Measurements from ENCODE around the gene IRX2.

IRX2 gene

GRCh38 chr5:2697446-2698200, 53.9 kb downstream of the IRX2 start:
- DNase-seq (ENCODE audit: low read depth, low spot score) = no peak

- no peak for DNase-seq (ENCODE audit: low read depth, low spot score)
These were observed 54.4 kb downstream of the IRX2 start for GRCh38 chr5:2697041-2697440.

Measured in iPS DF 19.7 (cell line).